Measurements from ENCODE around the gene SLC5A12.

Gene SLC5A12

GRCh38 chr11:26719289-26719973 is 2.4 kb downstream of the SLC5A12 start:
- DNase-seq (ENCODE audit: low spot score), result no peak

- DNase-seq (ENCODE audit: low spot score), result no peak
Observed at GRCh38 chr11:26717771-26718170, 4.1 kb downstream of the SLC5A12 start.

- DNase-seq (ENCODE audit: low spot score), result no peak
Observed at GRCh38 chr11:26715133-26715532, 6.7 kb downstream of the SLC5A12 start.

- DNase-seq (ENCODE audit: low spot score), result no peak
Observed at GRCh38 chr11:26712497-26712896, 9.4 kb downstream of the SLC5A12 start.

- no peak for DNase-seq (ENCODE audit: low spot score)
Observed at GRCh38 chr11:26710489-26710888, 11.4 kb downstream of the SLC5A12 start.

GRCh38 chr11:26708736-26709456 is 13.0 kb downstream of the SLC5A12 start:
- no peak for DNase-seq (ENCODE audit: low spot score)

- no peak for DNase-seq (ENCODE audit: low spot score)
Observed at GRCh38 chr11:26706181-26706580, 15.7 kb downstream of the SLC5A12 start.

GRCh38 chr11:26704249-26704648 is 17.6 kb downstream of the SLC5A12 start:
- DNase-seq (ENCODE audit: low spot score), result no peak

GRCh38 chr11:26703411-26704191 is 18.3 kb downstream of the SLC5A12 start:
- no peak for DNase-seq (ENCODE audit: low spot score)

GRCh38 chr11:26702406-26702805 is 19.5 kb downstream of the SLC5A12 start:
- no peak for DNase-seq (ENCODE audit: low spot score)

- DNase-seq (ENCODE audit: low spot score), result no peak
Observed at GRCh38 chr11:26700574-26701235, 21.2 kb downstream of the SLC5A12 start.

GRCh38 chr11:26698224-26698623 is 23.6 kb downstream of the SLC5A12 start:
- no peak for DNase-seq (ENCODE audit: low spot score)

GRCh38 chr11:26696330-26696729 is 25.5 kb downstream of the SLC5A12 start:
- DNase-seq (ENCODE audit: low spot score), result no peak

GRCh38 chr11:26688701-26689100 is 33.2 kb downstream of the SLC5A12 start:
- no peak for DNase-seq (ENCODE audit: low spot score)

GRCh38 chr11:26687351-26687750 is 34.5 kb downstream of the SLC5A12 start:
- no peak for DNase-seq (ENCODE audit: low spot score)

GRCh38 chr11:26677566-26677965 is 44.3 kb downstream of the SLC5A12 start:
- DNase-seq (ENCODE audit: low spot score), result no peak

- DNase-seq (ENCODE audit: low spot score), result no peak
Observed at GRCh38 chr11:26676641-26677040, 45.2 kb downstream of the SLC5A12 start.

GRCh38 chr11:26675233-26675928 is 46.5 kb downstream of the SLC5A12 start:
- DNase-seq (ENCODE audit: low spot score), result no peak

GRCh38 chr11:26665946-26666345 is 55.9 kb downstream of the SLC5A12 start:
- DNase-seq (ENCODE audit: low spot score), result no peak

- no peak for DNase-seq (ENCODE audit: low spot score)
Observed at GRCh38 chr11:26665036-26665435, 56.8 kb downstream of the SLC5A12 start.

GRCh38 chr11:26662916-26663315 is 58.9 kb downstream of the SLC5A12 start:
- DNase-seq (ENCODE audit: low spot score), result no peak

GRCh38 chr11:26655287-26655686 is 66.6 kb downstream of the SLC5A12 start:
- no peak for DNase-seq (ENCODE audit: low spot score)
